KMS-11 (cell line): ENCODE measurements around the gene SLC25A21.

Experiments used
- H2AFZ ChIP-seq: fragments of 200-600 bp; sonication (generic); 2 replicates; pipeline ENCODE4 v1.6.1; 2016; ENCODE audit warnings: antibody characterized with exemption, mixed run types, low read depth
- H3K27ac ChIP-seq: fragments of 200-600 bp; sonication (generic); 2 replicates; pipeline ENCODE4 v1.6.1; 2016; ENCODE audit warnings: mild to moderate bottlenecking, mixed run types
- H3K27me3 ChIP-seq: fragments of 200-600 bp; sonication (generic); 2 replicates; pipeline ENCODE4 v1.6.1; 2017; ENCODE audit warnings: mild to moderate bottlenecking, low read depth, mixed run types, moderate library complexity; ENCODE audit not compliant: insufficient read depth
- H3K36me3 ChIP-seq: fragments of 200-600 bp; sonication (generic); 2 replicates; pipeline ENCODE4 v1.6.1; 2017; ENCODE audit warnings: mild to moderate bottlenecking, mixed run types; ENCODE audit not compliant: insufficient read depth
- H3K4me1 ChIP-seq: fragments of 200-600 bp; sonication (generic); 2 replicates; pipeline ENCODE4 v1.6.1; 2016; ENCODE audit warnings: mild to moderate bottlenecking, low read depth, mixed run types; ENCODE audit not compliant: poor library complexity, severe bottlenecking
- H3K4me2 ChIP-seq: fragments of 200-600 bp; sonication (generic); 2 replicates; pipeline ENCODE4 v1.7.0; 2016; ENCODE audit warnings: mild to moderate bottlenecking, mixed run types
- H3K4me3 ChIP-seq: fragments of 200-600 bp; sonication (generic); IDR thresholded peaks from 2 replicates; pipeline ENCODE4 v1.6.1; 2017; ENCODE audit warnings: low read depth, low read length, mixed read lengths; ENCODE audit not compliant: insufficient read depth
- H3K79me2 ChIP-seq: fragments of 200-600 bp; sonication (generic); 2 replicates; pipeline ENCODE4 v1.6.1; 2016; ENCODE audit warnings: low read depth, mixed run types; ENCODE audit not compliant: insufficient read depth
- H3K9ac ChIP-seq: fragments of 200-600 bp; sonication (generic); 2 replicates; pipeline ENCODE4 v1.6.1; 2016; ENCODE audit warnings: mild to moderate bottlenecking, mixed run types
- H4K20me1 ChIP-seq: fragments of 200-600 bp; sonication (generic); 2 replicates; pipeline ENCODE4 v1.6.1; 2016; ENCODE audit warnings: mild to moderate bottlenecking, mixed run types; ENCODE audit not compliant: insufficient read depth
- CTCF ChIP-seq: fragments of 200-600 bp; sonication (generic); conservative IDR thresholded peaks from 2 replicates; pipeline ENCODE4 v1.6.1; 2017; ENCODE audit warnings: low read depth, mild to moderate bottlenecking, antibody characterized with exemption, low read length, moderate library complexity, mixed read lengths

Gene SLC25A21

GRCh38 chr14:36750244-36750643 is 422.2 kb downstream of the SLC25A21 start:
- Histone ChIP-seq H2AFZ (no peak overlapping the region), H3K79me2 (no peaks in the 10 kb centered on the region), H3K4me2 (no peak overlapping the region), H3K36me3 (no peaks in the 10 kb centered on the region), H3K27me3 (no peaks in the 10 kb centered on the region), H3K27ac (no peak overlapping the region), H4K20me1 (no peaks in the 10 kb centered on the region), H3K4me3 (no peak overlapping the region), H3K4me1 (no peaks in the 10 kb centered on the region), H3K9ac (no peak overlapping the region)
- TF ChIP-seq CTCF = no peak

GRCh38 chr14:36748610-36749213 is 423.7 kb downstream of the SLC25A21 start:
- TF ChIP-seq CTCF = no peak
- Histone ChIP-seq H3K4me1 (no peaks in the 10 kb centered on the region), H4K20me1 (no peaks in the 10 kb centered on the region), H3K27ac (no peak overlapping the region), H3K36me3 (no peaks in the 10 kb centered on the region), H3K27me3 (no peaks in the 10 kb centered on the region), H3K4me3 (no peak overlapping the region), H3K4me2 (no peak overlapping the region), H3K79me2 (no peaks in the 10 kb centered on the region), H3K9ac (no peak overlapping the region), H2AFZ (no peak overlapping the region)

- H3K27me3 ChIP-seq = no peaks in the 10 kb centered on the region
- no peak overlapping the region for H2AFZ ChIP-seq
- no peaks in the 10 kb centered on the region for H3K4me1 ChIP-seq
- TF ChIP-seq CTCF = peak; percentile 73
- no peak overlapping the region for H3K4me3 ChIP-seq
- H3K36me3 ChIP-seq = no peaks in the 10 kb centered on the region
- no peak overlapping the region for H3K4me2 ChIP-seq
- H3K79me2 ChIP-seq = no peaks in the 10 kb centered on the region
- H3K27ac ChIP-seq = no peak overlapping the region
- H4K20me1 ChIP-seq = no peaks in the 10 kb centered on the region
- no peak overlapping the region for H3K9ac ChIP-seq
These were observed 424.8 kb downstream of the SLC25A21 start for GRCh38 chr14:36747411-36748184.

GRCh38 chr14:36746872-36747271 is 425.5 kb downstream of the SLC25A21 start:
- H3K4me3 ChIP-seq = no peak overlapping the region
- H3K27me3 ChIP-seq = no peaks in the 10 kb centered on the region
- H3K9ac ChIP-seq = no peak overlapping the region

More at GRCh38 chr14:36746872-36747271, 425.5 kb downstream of the SLC25A21 start:
- Histone ChIP-seq H3K4me2 (no peak overlapping the region), H3K27ac (no peak overlapping the region), H3K79me2 (no peaks in the 10 kb centered on the region), H3K36me3 (no peaks in the 10 kb centered on the region), H3K4me1 (no peaks in the 10 kb centered on the region), H4K20me1 (no peaks in the 10 kb centered on the region), H2AFZ (no peak overlapping the region)
- no peak for TF ChIP-seq CTCF
